Measurements from ENCODE around the gene C1orf21.

The C1orf21 gene

GRCh38 chr1:184637664-184638240 lies 250.9 kb downstream of the C1orf21 start:
- TF ChIP-seq, protein P1, sequence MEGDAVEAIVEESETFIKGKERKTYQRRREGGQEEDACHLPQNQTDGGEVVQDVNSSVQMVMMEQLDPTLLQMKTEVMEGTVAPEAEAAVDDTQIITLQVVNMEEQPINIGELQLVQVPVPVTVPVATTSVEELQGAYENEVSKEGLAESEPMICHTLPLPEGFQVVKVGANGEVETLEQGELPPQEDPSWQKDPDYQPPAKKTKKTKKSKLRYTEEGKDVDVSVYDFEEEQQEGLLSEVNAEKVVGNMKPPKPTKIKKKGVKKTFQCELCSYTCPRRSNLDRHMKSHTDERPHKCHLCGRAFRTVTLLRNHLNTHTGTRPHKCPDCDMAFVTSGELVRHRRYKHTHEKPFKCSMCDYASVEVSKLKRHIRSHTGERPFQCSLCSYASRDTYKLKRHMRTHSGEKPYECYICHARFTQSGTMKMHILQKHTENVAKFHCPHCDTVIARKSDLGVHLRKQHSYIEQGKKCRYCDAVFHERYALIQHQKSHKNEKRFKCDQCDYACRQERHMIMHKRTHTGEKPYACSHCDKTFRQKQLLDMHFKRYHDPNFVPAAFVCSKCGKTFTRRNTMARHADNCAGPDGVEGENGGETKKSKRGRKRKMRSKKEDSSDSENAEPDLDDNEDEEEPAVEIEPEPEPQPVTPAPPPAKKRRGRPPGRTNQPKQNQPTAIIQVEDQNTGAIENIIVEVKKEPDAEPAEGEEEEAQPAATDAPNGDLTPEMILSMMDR (IDR thresholded peaks at IDR 0.05; ENCODE audit: low read depth, low read length) = no peak
- no peak for DNase-seq
- no peak overlapping the region for H3K4me3 ChIP-seq (ENCODE audit: low read depth, low read length)
- H3K27me3 ChIP-seq = no peaks in the 10 kb centered on the region
- H3K36me3 ChIP-seq = no peaks in the 10 kb centered on the region
- no peaks in the 10 kb centered on the region for H3K9me3 ChIP-seq
- no peaks in the 10 kb centered on the region for H3K4me1 ChIP-seq

DNA sequence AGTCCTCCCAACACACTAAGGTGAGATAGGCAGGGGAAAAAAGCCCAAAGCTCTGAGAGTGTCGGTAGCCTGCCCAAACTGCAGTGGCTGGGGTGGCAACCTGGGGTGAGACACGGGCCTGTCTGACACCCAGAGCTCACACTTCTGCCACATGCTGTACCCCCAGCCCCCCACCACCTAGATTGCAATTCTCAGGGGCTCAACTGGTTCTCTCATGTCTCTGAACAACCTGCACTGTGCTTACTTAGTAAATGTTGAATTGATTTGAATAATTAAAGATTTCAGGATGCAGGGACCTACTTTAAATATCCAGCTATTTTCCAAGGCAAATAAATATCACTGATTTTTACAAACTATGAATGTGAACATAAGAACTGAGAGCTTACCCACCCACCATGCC lies 252.4 kb downstream of the C1orf21 start:
- Histone ChIP-seq H3K9me3 (no peaks in the 10 kb centered on the region), H3K4me3 (ENCODE audit: low read depth, low read length) (no peak overlapping the region), H3K36me3 (no peaks in the 10 kb centered on the region), H3K4me1 (0 out of 2 replicates have a peak, but pooled peaks cover 2% of the 10 kb centered on the region), H3K27me3 (no peaks in the 10 kb centered on the region)
- DNase-seq = no peak
- TF ChIP-seq, protein P1 (IDR thresholded peaks at IDR 0.05; ENCODE audit: low read depth, low read length) = no peak

GRCh38 chr1:184640505-184640904 lies 253.7 kb downstream of the C1orf21 start:
- H3K9me3 ChIP-seq = no peaks in the 10 kb centered on the region
- H3K36me3 ChIP-seq = no peaks in the 10 kb centered on the region
- DNase-seq = no peak
- H3K4me1 ChIP-seq = 0 out of 2 replicates have a peak, but pooled peaks cover 2% of the 10 kb centered on the region
- TF ChIP-seq, protein P1 (IDR thresholded peaks at IDR 0.05; ENCODE audit: low read depth, low read length) = no peak
- H3K4me3 ChIP-seq (ENCODE audit: low read depth, low read length) = no peak overlapping the region
- H3K27me3 ChIP-seq = no peaks in the 10 kb centered on the region

GRCh38 chr1:184641894-184642293 lies 255.1 kb downstream of the C1orf21 start:
- peaks cover 8% of the 10 kb centered on the region for H3K4me1 ChIP-seq
- H3K4me3 ChIP-seq (ENCODE audit: low read depth, low read length) = no peak overlapping the region
- no peak for DNase-seq
- H3K27me3 ChIP-seq = no peaks in the 10 kb centered on the region
- TF ChIP-seq, protein P1 (IDR thresholded peaks at IDR 0.05; ENCODE audit: low read depth, low read length) = no peak
- H3K9me3 ChIP-seq = no peaks in the 10 kb centered on the region
- H3K36me3 ChIP-seq = no peaks in the 10 kb centered on the region

GRCh38 chr1:184643661-184644060 lies 256.8 kb downstream of the C1orf21 start:
- Histone ChIP-seq H3K36me3 (no peaks in the 10 kb centered on the region), H3K9me3 (no peaks in the 10 kb centered on the region), H3K4me1 (peaks cover 8% of the 10 kb centered on the region), H3K27me3 (no peaks in the 10 kb centered on the region), H3K4me3 (ENCODE audit: low read depth, low read length) (no peak overlapping the region)
- TF ChIP-seq, protein P1 (IDR thresholded peaks at IDR 0.05; ENCODE audit: low read depth, low read length) = no peak
- DNase-seq = no peak

DNA sequence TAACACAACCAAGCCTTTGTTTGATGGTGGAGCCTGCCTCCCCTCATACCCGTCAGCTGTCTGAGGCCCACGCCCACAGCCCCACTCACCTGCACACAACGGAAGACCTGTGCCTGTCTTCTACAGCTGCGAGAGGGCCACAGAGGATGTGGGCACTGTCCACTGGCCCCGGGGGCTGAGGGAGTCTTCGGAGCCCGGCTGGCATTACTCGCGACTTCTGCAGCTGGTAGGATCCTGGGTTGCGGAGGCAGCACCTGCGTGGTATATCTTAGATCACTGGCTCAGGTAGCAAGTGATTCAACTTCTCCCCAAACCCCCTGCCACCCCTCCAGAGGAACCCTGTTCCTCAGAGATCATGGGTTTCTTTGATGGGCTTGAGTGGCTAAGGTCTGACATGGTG lies 257.9 kb downstream of the C1orf21 start:
- no peaks in the 10 kb centered on the region for H3K9me3 ChIP-seq
- H3K36me3 ChIP-seq = no peaks in the 10 kb centered on the region
- peaks cover 8% of the 10 kb centered on the region for H3K4me1 ChIP-seq
- TF ChIP-seq, protein P1 (IDR thresholded peaks at IDR 0.05; ENCODE audit: low read depth, low read length) = no peak
- DNase-seq = no peak
- no peaks in the 10 kb centered on the region for H3K27me3 ChIP-seq
- H3K4me3 ChIP-seq (ENCODE audit: low read depth, low read length) = no peak overlapping the region
